NCI-H1694 (cell line): ENCODE data around the gene ABHD16B.

ENCODE experiments used
- DNase-seq: peaks from one replicate; lab custom pipeline; 2025; lab: John Stamatoyannopoulos, UW

Gene ABHD16B

GRCh38 chr20:63861365-63861934 lies at the start of gene ABHD16B:
TSS of gene ABHD16B (plus strand) at chr20:63861498. CDS start at chr20:63861541, 43 bp downstream.
- DNase-seq = no peak

- no peak for DNase-seq
Measured at GRCh38 chr20:63814891-63815614, 46.2 kb upstream of the ABHD16B start.

- no peak for DNase-seq
Measured at GRCh38 chr20:63815615-63816253, 45.6 kb upstream of the ABHD16B start.

- DNase-seq = no peak
Measured at GRCh38 chr20:63819224-63819921, 41.9 kb upstream of the ABHD16B start.

- DNase-seq = no peak
Measured at GRCh38 chr20:63821811-63822210, 39.5 kb upstream of the ABHD16B start.

GRCh38 chr20:63822276-63822696 lies 39.0 kb upstream of the ABHD16B start:
- DNase-seq = no peak

- no peak for DNase-seq
Measured at GRCh38 chr20:63823691-63824311, 37.5 kb upstream of the ABHD16B start.

- DNase-seq = no peak
Measured at GRCh38 chr20:63825331-63826118, 35.8 kb upstream of the ABHD16B start.

GRCh38 chr20:63826753-63827152 lies 34.5 kb upstream of the ABHD16B start:
- no peak for DNase-seq

- no peak for DNase-seq
Measured at GRCh38 chr20:63828124-63828523, 33.2 kb upstream of the ABHD16B start.

- no peak for DNase-seq
Measured at GRCh38 chr20:63828545-63828944, 32.8 kb upstream of the ABHD16B start.

GRCh38 chr20:63828951-63829350 lies 32.3 kb upstream of the ABHD16B start:
- no peak for DNase-seq

- DNase-seq = no peak
Measured at GRCh38 chr20:63829603-63829944, 31.7 kb upstream of the ABHD16B start.

- DNase-seq = no peak
Measured at GRCh38 chr20:63829945-63830835, 31.1 kb upstream of the ABHD16B start.

GRCh38 chr20:63830841-63831588 lies 30.3 kb upstream of the ABHD16B start, which contains the start of gene ZBTB46:
TSS of gene ZBTB46 (minus strand) at chr20:63831264. CDS start at chr20:63790757, 40,507 bp downstream.
- DNase-seq = no peak

GRCh38 chr20:63831646-63831992 lies 29.7 kb upstream of the ABHD16B start:
- no peak for DNase-seq

GRCh38 chr20:63831993-63832686 lies 29.2 kb upstream of the ABHD16B start:
- DNase-seq = no peak

GRCh38 chr20:63833776-63834490 lies 27.4 kb upstream of the ABHD16B start:
- DNase-seq = no peak
